Esophagus muscularis mucosa (tissue), 4 donors: Measurements from ENCODE around the gene MED26.

Experiments
- CTCF ChIP-seq, 3 experiments: fragments of 200-600 bp in 2 of 3; fragments of 450-650 bp in 1 of 3; sonication (generic) in 2 of 3; IDR thresholded peaks; one replicate each; pipeline ENCODE4 v1.5.1; 2017 to 2019; ENCODE audit warnings: antibody characterized with exemption in 3 of 3, mild to moderate bottlenecking in 2 of 3, moderate library complexity in 1 of 3
- EP300 ChIP-seq: sonication (generic); formaldehyde crosslinking; IDR thresholded peaks from one replicate; pipeline ENCODE4 v1.6.1; 2017; ENCODE audit warnings: antibody characterized with exemption
- POLR2A ChIP-seq: fragments of 450-650 bp; IDR thresholded peaks from one replicate; pipeline ENCODE4 v1.6.1; 2017; ENCODE audit warnings: antibody characterized with exemption, moderate library complexity, mild to moderate bottlenecking, low read depth
- POLR2AphosphoS5 ChIP-seq, 2 donors: sonication (generic); formaldehyde crosslinking; IDR thresholded peaks; one replicate each; pipeline ENCODE4 v1.6.1; 2017; ENCODE audit warnings: antibody characterized with exemption in 2 of 2

GRCh38 chr19:16582486-16583261, 45.3 kb downstream of the MED26 start:
- TF ChIP-seq CTCF (IDR thresholded peaks at IDR 0.05) (no peak), POLR2A (no peak), EP300 (no peak), POLR2AphosphoS5 (IDR thresholded peaks at IDR 0.05) (no peak)
